Liver (tissue), 9 donors: ENCODE measurements around the gene TNXB. TPM values are rescaled to one million over a fixed set of nuclear protein-coding genes. Genes with fewer than 3 reads are reported as not detected.

Source experiments
- DNase-seq: peaks from one replicate; pipeline ENCODE4 v3.0.0-alpha.2; 2017; ENCODE audit warnings: low spot score
- H3K27ac ChIP-seq, 2 donors: one replicate each; pipeline ENCODE4 v1.7.0; 2013; ENCODE audit warnings: inconsistent platforms in 2 of 2, low read length in 2 of 2, control low read depth in 1 of 2, low read depth in 1 of 2, mild to moderate bottlenecking in 1 of 2
- H3K27me3 ChIP-seq, 4 donors: one replicate each; pipeline versions ENCODE4 v1.6.1 to v1.7.0; 2013; ENCODE audit warnings: low read length in 3 of 4, inconsistent platforms in 1 of 4, mild to moderate bottlenecking in 1 of 4, moderate library complexity in 1 of 4; ENCODE audit not compliant: control insufficient read depth in 4 of 4, insufficient read depth in 4 of 4
- H3K36me3 ChIP-seq, 4 donors: one replicate each; pipeline versions ENCODE4 v1.6.1 to v1.7.0; 2013; ENCODE audit warnings: low read length in 3 of 4, mild to moderate bottlenecking in 3 of 4, low read depth in 1 of 4, moderate library complexity in 1 of 4; ENCODE audit not compliant: control insufficient read depth in 4 of 4, insufficient read depth in 3 of 4
- H3K4me1 ChIP-seq, 4 donors: one replicate each; pipeline versions ENCODE4 v1.6.1 to v1.7.0; 2013; ENCODE audit warnings: low read length in 3 of 4, mild to moderate bottlenecking in 3 of 4, moderate library complexity in 1 of 4; ENCODE audit not compliant: control insufficient read depth in 4 of 4, insufficient read depth in 4 of 4
- H3K4me3 ChIP-seq, 3 donors: one replicate each; pipeline versions ENCODE4 v1.6.1 to v1.7.0; 2013; ENCODE audit warnings: low read length in 3 of 3, control low read depth in 1 of 3, low read depth in 1 of 3, mild to moderate bottlenecking in 1 of 3
- H3K9ac ChIP-seq, 2 donors: one replicate each; pipeline ENCODE4 v1.7.0; 2013; ENCODE audit warnings: low read length in 2 of 2, mild to moderate bottlenecking in 2 of 2, moderate library complexity in 2 of 2, control low read depth in 1 of 2, low read depth in 1 of 2
- H3K9me3 ChIP-seq, 4 donors: one replicate each; pipeline versions ENCODE4 v1.6.1 to v1.7.0; 2013; ENCODE audit warnings: low read length in 3 of 4; ENCODE audit not compliant: control insufficient read depth in 4 of 4
- ATF3 ChIP-seq: IDR thresholded peaks from 2 replicates; pipeline ENCODE4 v1.6.1; 2016; ENCODE audit warnings: antibody characterized with exemption
- CTCF ChIP-seq: fragments of 150-350 bp; IDR thresholded peaks from 2 replicates; pipeline ENCODE4 v1.5.1; 2017; ENCODE audit warnings: improper control_type of control experiment, low read depth, low read length; ENCODE audit not compliant: missing input control
- EGR1 ChIP-seq, 2 donors: IDR thresholded peaks; 2 replicates each; pipeline ENCODE4 v1.6.1; 2016 to 2018; ENCODE audit warnings: antibody characterized with exemption in 2 of 2, low read depth in 2 of 2
- FOXA2 ChIP-seq: IDR thresholded peaks from 2 replicates; pipeline ENCODE4 v1.6.1; 2016; ENCODE audit warnings: antibody characterized with exemption
- HNF4A ChIP-seq, 2 donors: conservative IDR thresholded peaks; 2 replicates each; pipeline ENCODE4 v1.6.1; 2016; ENCODE audit warnings: antibody characterized with exemption in 2 of 2, mild to moderate bottlenecking in 2 of 2
- HNF4G ChIP-seq: IDR thresholded peaks from 2 replicates; pipeline ENCODE4 v1.6.1; 2016; ENCODE audit warnings: antibody characterized with exemption
- JUND ChIP-seq, 2 donors: IDR thresholded peaks; 2 replicates each; pipeline ENCODE4 v1.6.1; 2016; ENCODE audit warnings: antibody characterized with exemption in 2 of 2
- MAX ChIP-seq: IDR thresholded peaks from 2 replicates; pipeline ENCODE4 v1.6.1; 2016; ENCODE audit warnings: antibody characterized with exemption
- NR2F2 ChIP-seq: IDR thresholded peaks from 2 replicates; pipeline ENCODE4 v1.6.1; 2016; ENCODE audit warnings: antibody characterized with exemption
- RAD21 ChIP-seq, 2 donors: IDR thresholded peaks; 2 replicates each; pipeline ENCODE4 v1.6.1; 2016; ENCODE audit warnings: antibody characterized with exemption in 2 of 2, mild to moderate bottlenecking in 2 of 2
- REST ChIP-seq: IDR thresholded peaks from 2 replicates; pipeline ENCODE4 v1.6.1; 2016; ENCODE audit warnings: antibody characterized with exemption, mild to moderate bottlenecking
- RXRA ChIP-seq, 2 donors: IDR thresholded peaks; 2 replicates each; pipeline ENCODE4 v1.6.1; 2017 to 2018; ENCODE audit warnings: antibody characterized with exemption in 2 of 2, mild to moderate bottlenecking in 1 of 2
- SP1 ChIP-seq: IDR thresholded peaks from 2 replicates; pipeline ENCODE4 v1.6.1; 2018; ENCODE audit warnings: antibody characterized with exemption, mild to moderate bottlenecking
- TAF1 ChIP-seq: conservative IDR thresholded peaks from 2 replicates; pipeline ENCODE4 v1.6.1; 2016; ENCODE audit warnings: antibody characterized with exemption, mild to moderate bottlenecking
- YY1 ChIP-seq: IDR thresholded peaks from 2 replicates; pipeline ENCODE4 v1.6.1; 2016; ENCODE audit warnings: antibody characterized with exemption, mild to moderate bottlenecking
- ZBTB33 ChIP-seq: IDR thresholded peaks from 2 replicates; pipeline ENCODE4 v1.6.1; 2016; ENCODE audit warnings: antibody characterized with exemption
- WGBS: extraction: QIAGEN DNeasy Blood & Tissue Kit; methylation state at CpG from one replicate; pipeline ENCODE4 v1.1.7; 2013; 5-methylcytosine and 5-hydroxymethylcytosine counted together
- polyA plus RNA-seq, 2 donors: library from polyadenylated mRNA; stranded (reverse) in 1 of 2; unstranded in 1 of 2; fragments of 200-250 nt in 1 of 2; fragments of >200 nt in 1 of 2; fragmentation: Nextera tagmentation in 1 of 2; extraction: Ambion mirVana in 1 of 2; gene quantifications; one replicate each; pipeline versions ENCODE4 v1.2.1 to v1.2.3, GENCODE V29; 2013 to 2015
- total RNA-seq, 2 donors: library from RNA; depleted of rRNA; stranded (reverse); fragments of >200 nt; gene quantifications; one replicate each; pipeline ENCODE4 v1.2.3, GENCODE V29; 2014
- donor health status: healthy.
- donor health status: healthy.
- donor health status: healthy.
- donor health status: healthy.
- donor health status: healthy.

TNXB gene
- total and polyA plus RNA-seq, 4 donors, result 3.0 to 17.1 (median 5.6) TPM

GRCh38 chr6:32070814-32071543 lies 38.2 kb downstream of the TNXB start:
- TF ChIP-seq HNF4G, result no peak
- no peak for TF ChIP-seq MAX
- TF ChIP-seq YY1, result no peak
- no peak for TF ChIP-seq TAF1
- no peak for TF ChIP-seq REST
- no peak for TF ChIP-seq SP1
- TF ChIP-seq NR2F2, result no peak
- TF ChIP-seq HNF4A (conservative IDR thresholded peaks at IDR 0.05), result no peak
- no peak for TF ChIP-seq RXRA (IDR thresholded peaks at IDR 0.05)
- TF ChIP-seq ZBTB33, result no peak
- Histone ChIP-seq H3K9me3 (no peaks in the 10 kb centered on the region), H3K27ac (no peak overlapping the region), H3K4me1 (no peaks in the 10 kb centered on the region), H3K9ac (no peak overlapping the region), H3K27me3 (no peaks in the 10 kb centered on the region), H3K36me3 (no peaks in the 10 kb centered on the region), H3K4me3 (no peak overlapping the region)
- no peak for DNase-seq
- WGBS, result 84% methylated on average over 16 of the region's 16 CpGs

GRCh38 chr6:32069878-32070515 lies 39.1 kb downstream of the TNXB start:
- Histone ChIP-seq H3K4me3 (no peak overlapping the region), H3K9me3 (no peaks in the 10 kb centered on the region), H3K4me1 (no peaks in the 10 kb centered on the region), H3K36me3 (no peaks in the 10 kb centered on the region), H3K27me3 (no peaks in the 10 kb centered on the region), H3K9ac (no peak overlapping the region), H3K27ac (no peak overlapping the region)
- TF ChIP-seq JUND (IDR thresholded peaks at IDR 0.05) (no peak), RXRA (IDR thresholded peaks at IDR 0.05) (no peak), FOXA2 (no peak), ZBTB33 (no peak), EGR1 (IDR thresholded peaks at IDR 0.05; ENCODE audit: low read depth in 2 of 2) (no peak), CTCF (no peak), SP1 (no peak), HNF4A (conservative IDR thresholded peaks at IDR 0.05) (no peak), ATF3 (no peak), RAD21 (IDR thresholded peaks at IDR 0.05) (no peak), REST (no peak)
- 84% methylated on average over 24 of the region's 24 CpGs for WGBS
- DNase-seq, result no peak
